Activated CD4-positive, CD25-positive, alpha-beta regulatory T cell treated with anti-CD3 and anti-CD28 coated beads, Interleukin-2, amount 50 U/mL, for 16 hours (primary cell): ENCODE results near the gene MAP4K2.
"Not testable (repeated sequence)": the region's sequence is repeated elsewhere in the genome, so short reads cannot be mapped to it uniquely, and the experiment has no call there.

Experiments
- DNase-seq: peaks from one replicate; pipeline ENCODE4 v3.0.0-alpha.2; 2020; ENCODE audit warnings: low read depth, low spot score

Gene MAP4K2

GRCh38 chr11:64838600-64839334 lies 35.8 kb upstream of the MAP4K2 start:
- DNase-seq = no peak

GRCh38 chr11:64837887-64838351 lies 34.9 kb upstream of the MAP4K2 start:
- no peak for DNase-seq

- no peak for DNase-seq
These were observed 33.5 kb upstream of the MAP4K2 start for GRCh38 chr11:64836448-64837072.

GRCh38 chr11:64835616-64836447 lies 32.8 kb upstream of the MAP4K2 start:
- DNase-seq = no peak

- DNase-seq = no peak
These were observed 32.0 kb upstream of the MAP4K2 start for GRCh38 chr11:64834723-64835615.

- DNase-seq = no peak
These were observed 31.2 kb upstream of the MAP4K2 start for GRCh38 chr11:64834031-64834722.

GRCh38 chr11:64833509-64833908 lies 30.5 kb upstream of the MAP4K2 start:
- no peak for DNase-seq

GRCh38 chr11:64833198-64833502 lies 30.1 kb upstream of the MAP4K2 start:
- no peak for DNase-seq

GRCh38 chr11:64832467-64833197 lies 29.6 kb upstream of the MAP4K2 start:
- no peak for DNase-seq

- DNase-seq = no peak
These were observed 28.4 kb upstream of the MAP4K2 start for GRCh38 chr11:64831411-64831891.

GRCh38 chr11:64829536-64830251 lies 26.7 kb upstream of the MAP4K2 start:
- no peak for DNase-seq

GRCh38 chr11:64827451-64827839 lies 24.4 kb upstream of the MAP4K2 start:
- DNase-seq = no peak

- DNase-seq = no peak
These were observed 23.8 kb upstream of the MAP4K2 start for GRCh38 chr11:64826578-64827450.

- DNase-seq = no peak
These were observed 23.0 kb upstream of the MAP4K2 start for GRCh38 chr11:64826062-64826461.

GRCh38 chr11:64823568-64824119 lies 20.6 kb upstream of the MAP4K2 start:
- no peak for DNase-seq

- no peak for DNase-seq
These were observed 14.5 kb upstream of the MAP4K2 start for GRCh38 chr11:64817476-64817875.

GRCh38 chr11:64815433-64815832 lies 12.4 kb upstream of the MAP4K2 start:
- DNase-seq = not testable (repeated sequence)

- no peak for DNase-seq
These were observed 11.7 kb upstream of the MAP4K2 start for GRCh38 chr11:64814712-64815187.
